HL-60 (cell line): ENCODE measurements around the gene CDKN2B-AS1.

Source experiments
- DNase-seq, 2 experiments: peaks; one replicate each; pipeline ENCODE4 v3.0.0-alpha.2; 2010 to 2020; ENCODE audit warnings: low read depth in 1 of 2, low spot score in 1 of 2
- H3K27ac ChIP-seq: fragments of 250-450 bp; sonication (Bioruptor Pico); replicated peaks from 2 replicates; pipeline ENCODE4 v1.5.1; 2020; ENCODE audit warnings: mild to moderate bottlenecking, moderate library complexity
- H3K27me3 ChIP-seq: fragments of 250-450 bp; sonication (Bioruptor Pico); 2 replicates; pipeline ENCODE4 v1.5.1; 2021; ENCODE audit warnings: mild to moderate bottlenecking, moderate library complexity; ENCODE audit not compliant: insufficient read depth, poor library complexity, severe bottlenecking
- H3K4me3 ChIP-seq: replicated peaks from 2 replicates; pipeline ENCODE4 v1.5.1; 2011; ENCODE audit warnings: mild to moderate bottlenecking, control low read depth, low read length; ENCODE audit not compliant: insufficient read depth
- GABPA ChIP-seq: IDR thresholded peaks from 2 replicates; pipeline ENCODE4 v1.6.1; 2012; ENCODE audit warnings: low read depth
- POLR2AphosphoS5 ChIP-seq: IDR thresholded peaks from 2 replicates; pipeline ENCODE4 v1.6.1; 2012; ENCODE audit warnings: low read depth
- SPI1 ChIP-seq: IDR thresholded peaks from 2 replicates; pipeline ENCODE4 v1.6.1; 2012; ENCODE audit warnings: low read depth, mild to moderate bottlenecking, borderline replicate concordance
- TF ChIP-seq, protein P1 (sequence below): IDR thresholded peaks from one replicate; pipeline ENCODE4 v1.5.1; 2011; ENCODE audit warnings: low read length, control low read depth, inconsistent platforms; ENCODE audit not compliant: insufficient read depth
- TF ChIP-seq, protein P2 (sequence below): IDR thresholded peaks from 2 replicates; pipeline ENCODE4 v1.6.1; 2012; ENCODE audit warnings: low read depth; ENCODE audit not compliant: insufficient replicate concordance

Gene CDKN2B-AS1

DNA sequence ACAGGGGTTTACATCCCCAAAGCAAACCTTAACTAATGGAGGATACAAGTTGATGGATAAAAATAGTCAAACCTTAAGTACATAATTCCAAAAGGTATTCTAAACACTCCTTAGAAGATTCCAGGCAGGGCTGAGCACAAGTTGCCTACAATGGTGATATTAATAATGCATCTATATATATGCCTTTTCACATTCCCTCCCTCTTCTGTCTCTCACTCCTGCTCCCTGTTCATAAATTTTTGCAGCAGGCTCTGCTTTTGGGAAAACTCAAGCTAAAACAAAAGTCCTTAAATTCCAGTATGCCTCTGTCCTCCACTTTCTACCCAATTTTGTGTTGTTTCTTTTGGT is 153.9 kb downstream of the CDKN2B-AS1 start:
- no peak for DNase-seq
- TF ChIP-seq GABPA: no peak
- TF ChIP-seq, protein P1, sequence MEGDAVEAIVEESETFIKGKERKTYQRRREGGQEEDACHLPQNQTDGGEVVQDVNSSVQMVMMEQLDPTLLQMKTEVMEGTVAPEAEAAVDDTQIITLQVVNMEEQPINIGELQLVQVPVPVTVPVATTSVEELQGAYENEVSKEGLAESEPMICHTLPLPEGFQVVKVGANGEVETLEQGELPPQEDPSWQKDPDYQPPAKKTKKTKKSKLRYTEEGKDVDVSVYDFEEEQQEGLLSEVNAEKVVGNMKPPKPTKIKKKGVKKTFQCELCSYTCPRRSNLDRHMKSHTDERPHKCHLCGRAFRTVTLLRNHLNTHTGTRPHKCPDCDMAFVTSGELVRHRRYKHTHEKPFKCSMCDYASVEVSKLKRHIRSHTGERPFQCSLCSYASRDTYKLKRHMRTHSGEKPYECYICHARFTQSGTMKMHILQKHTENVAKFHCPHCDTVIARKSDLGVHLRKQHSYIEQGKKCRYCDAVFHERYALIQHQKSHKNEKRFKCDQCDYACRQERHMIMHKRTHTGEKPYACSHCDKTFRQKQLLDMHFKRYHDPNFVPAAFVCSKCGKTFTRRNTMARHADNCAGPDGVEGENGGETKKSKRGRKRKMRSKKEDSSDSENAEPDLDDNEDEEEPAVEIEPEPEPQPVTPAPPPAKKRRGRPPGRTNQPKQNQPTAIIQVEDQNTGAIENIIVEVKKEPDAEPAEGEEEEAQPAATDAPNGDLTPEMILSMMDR: no peak
- H3K27me3 ChIP-seq: no peaks in the 10 kb centered on the region
- H3K27ac ChIP-seq: no peak overlapping the region
- no peak overlapping the region for H3K4me3 ChIP-seq

DNA sequence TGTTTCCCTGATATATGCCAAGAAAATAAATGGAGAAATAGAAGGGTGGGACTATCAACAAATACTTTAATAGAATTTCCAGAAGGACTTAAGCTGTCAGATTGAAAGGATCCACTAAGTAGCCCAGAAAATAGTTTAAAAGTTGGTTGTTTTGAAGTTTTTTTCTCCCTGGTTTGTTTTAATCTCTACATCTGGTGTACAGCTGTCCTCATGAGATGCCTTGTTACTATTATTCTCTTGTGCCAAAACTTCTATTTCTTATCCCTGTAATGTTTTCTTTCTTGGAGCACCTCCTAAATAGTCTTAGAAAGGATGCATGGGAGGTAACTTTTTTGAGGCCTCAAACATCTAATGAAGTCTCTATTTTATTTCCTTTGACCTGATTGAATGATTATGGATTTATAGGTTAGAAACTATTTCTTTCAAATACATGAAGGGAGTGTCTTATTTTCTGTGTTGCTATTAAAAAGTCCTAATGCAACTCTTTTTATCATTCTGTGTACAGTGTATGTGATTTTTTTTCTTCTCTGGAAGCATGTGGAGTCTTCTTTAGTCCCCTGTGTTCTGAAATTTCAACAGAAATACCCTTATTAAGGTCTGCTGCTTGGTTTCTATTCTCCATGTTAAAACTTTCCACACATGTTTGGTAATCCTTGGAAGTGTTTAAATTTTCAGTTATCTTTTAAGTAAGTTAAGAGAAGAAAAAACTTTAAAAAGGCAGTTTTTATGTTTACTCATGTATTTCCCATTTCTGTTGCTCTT is 154.5 kb downstream of the CDKN2B-AS1 start:
- Histone ChIP-seq H3K27ac (no peak overlapping the region), H3K4me3 (no peak overlapping the region), H3K27me3 (no peaks in the 10 kb centered on the region)
- TF ChIP-seq, protein P2, sequence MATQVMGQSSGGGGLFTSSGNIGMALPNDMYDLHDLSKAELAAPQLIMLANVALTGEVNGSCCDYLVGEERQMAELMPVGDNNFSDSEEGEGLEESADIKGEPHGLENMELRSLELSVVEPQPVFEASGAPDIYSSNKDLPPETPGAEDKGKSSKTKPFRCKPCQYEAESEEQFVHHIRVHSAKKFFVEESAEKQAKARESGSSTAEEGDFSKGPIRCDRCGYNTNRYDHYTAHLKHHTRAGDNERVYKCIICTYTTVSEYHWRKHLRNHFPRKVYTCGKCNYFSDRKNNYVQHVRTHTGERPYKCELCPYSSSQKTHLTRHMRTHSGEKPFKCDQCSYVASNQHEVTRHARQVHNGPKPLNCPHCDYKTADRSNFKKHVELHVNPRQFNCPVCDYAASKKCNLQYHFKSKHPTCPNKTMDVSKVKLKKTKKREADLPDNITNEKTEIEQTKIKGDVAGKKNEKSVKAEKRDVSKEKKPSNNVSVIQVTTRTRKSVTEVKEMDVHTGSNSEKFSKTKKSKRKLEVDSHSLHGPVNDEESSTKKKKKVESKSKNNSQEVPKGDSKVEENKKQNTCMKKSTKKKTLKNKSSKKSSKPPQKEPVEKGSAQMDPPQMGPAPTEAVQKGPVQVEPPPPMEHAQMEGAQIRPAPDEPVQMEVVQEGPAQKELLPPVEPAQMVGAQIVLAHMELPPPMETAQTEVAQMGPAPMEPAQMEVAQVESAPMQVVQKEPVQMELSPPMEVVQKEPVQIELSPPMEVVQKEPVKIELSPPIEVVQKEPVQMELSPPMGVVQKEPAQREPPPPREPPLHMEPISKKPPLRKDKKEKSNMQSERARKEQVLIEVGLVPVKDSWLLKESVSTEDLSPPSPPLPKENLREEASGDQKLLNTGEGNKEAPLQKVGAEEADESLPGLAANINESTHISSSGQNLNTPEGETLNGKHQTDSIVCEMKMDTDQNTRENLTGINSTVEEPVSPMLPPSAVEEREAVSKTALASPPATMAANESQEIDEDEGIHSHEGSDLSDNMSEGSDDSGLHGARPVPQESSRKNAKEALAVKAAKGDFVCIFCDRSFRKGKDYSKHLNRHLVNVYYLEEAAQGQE: no peak
- TF ChIP-seq, protein P1: no peak
- TF ChIP-seq POLR2AphosphoS5: no peak
- TF ChIP-seq GABPA: no peak
- TF ChIP-seq SPI1: no peak
- DNase-seq: no peak

DNA sequence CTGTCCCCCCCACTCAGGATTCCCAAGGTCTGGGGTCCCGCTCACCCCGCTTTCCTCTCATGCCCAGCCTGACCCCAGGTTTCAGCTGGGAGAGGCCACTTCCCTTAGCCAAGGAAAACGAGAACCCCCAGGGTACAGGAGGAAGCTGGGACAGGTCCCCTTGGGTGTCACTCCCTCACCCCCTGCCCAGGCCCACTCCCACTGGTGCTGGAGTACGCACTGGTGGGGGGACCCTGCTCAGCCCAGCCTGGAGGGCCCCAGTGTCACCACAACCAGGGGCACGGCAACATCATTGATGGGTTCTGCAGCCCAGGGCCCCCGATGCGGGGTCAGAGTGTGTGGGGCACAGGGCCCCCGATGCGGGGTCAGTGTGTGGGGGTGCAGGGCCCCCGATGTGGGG is 159.5 kb downstream of the CDKN2B-AS1 start:
- Histone ChIP-seq H3K4me3 (no peak overlapping the region), H3K27me3 (no peaks in the 10 kb centered on the region), H3K27ac (no peak overlapping the region)
- no peak for TF ChIP-seq GABPA
- TF ChIP-seq SPI1: no peak
- no peak for TF ChIP-seq POLR2AphosphoS5
- TF ChIP-seq, protein P2: no peak
- TF ChIP-seq, protein P1: no peak
- no peak for DNase-seq

DNA sequence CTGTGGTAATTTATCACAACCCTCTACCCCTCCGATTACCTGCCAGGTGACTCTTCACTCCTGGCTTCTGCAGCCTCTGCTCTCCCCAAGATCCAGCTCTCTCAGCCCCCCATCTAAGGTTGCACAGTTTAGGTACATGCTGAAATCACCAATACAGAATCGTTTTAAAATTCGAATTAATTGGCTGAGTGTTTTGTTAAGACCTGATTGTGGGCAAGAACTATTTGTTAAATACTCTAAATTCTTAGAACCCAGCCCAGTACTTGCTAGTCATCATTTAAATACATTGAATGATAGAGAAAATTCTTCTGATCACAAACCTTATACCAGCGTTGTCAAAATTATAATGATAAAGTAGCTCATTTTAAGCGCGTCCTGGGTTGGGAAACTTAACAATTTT is 162.0 kb downstream of the CDKN2B-AS1 start:
- no peak for TF ChIP-seq POLR2AphosphoS5
- TF ChIP-seq, protein P1: no peak
- TF ChIP-seq GABPA: no peak
- TF ChIP-seq, protein P2: no peak
- TF ChIP-seq SPI1: no peak
- H3K27ac ChIP-seq: no peak overlapping the region

More for the DNA sequence above, 162.0 kb downstream of the CDKN2B-AS1 start:
- H3K27me3 ChIP-seq: no peaks in the 10 kb centered on the region
- no peak overlapping the region for H3K4me3 ChIP-seq
- DNase-seq: no peak
